GM19468 (cell line): Measurements from ENCODE around the gene AK5.

ENCODE experiments used
- ATAC-seq: cut with Tn5 transposase; IDR thresholded peaks from one replicate; pipeline ENCODE4 v1.9.1; 2021; ENCODE audit warnings: mild to moderate bottlenecking, moderate library complexity, moderate number of reproducible peaks; ENCODE audit not compliant: unreplicated experiment; ENCODE audit errors: extremely low read depth

Gene AK5

GRCh38 chr1:77281491-77282186 lies at the start of gene AK5:
Gene AK5 (plus strand): TSS chr1:77282019. CDS start chr1:77282314, 295 bp downstream.
- no peak for ATAC-seq

GRCh38 chr1:77232829-77233228 lies 49.0 kb upstream of the AK5 start:
- ATAC-seq, result no peak

- no peak for ATAC-seq
These were observed 47.7 kb upstream of the AK5 start for GRCh38 chr1:77234096-77234495.

GRCh38 chr1:77234943-77235342 lies 46.9 kb upstream of the AK5 start:
- ATAC-seq, result no peak

- no peak for ATAC-seq
These were observed 43.4 kb upstream of the AK5 start for GRCh38 chr1:77238462-77238861.

- no peak for ATAC-seq
These were observed 42.5 kb upstream of the AK5 start for GRCh38 chr1:77239311-77239710.

GRCh38 chr1:77245830-77246229 lies 36.0 kb upstream of the AK5 start:
- no peak for ATAC-seq

GRCh38 chr1:77250126-77250525 lies 31.7 kb upstream of the AK5 start:
- ATAC-seq, result no peak

GRCh38 chr1:77253211-77253610 lies 28.6 kb upstream of the AK5 start:
- ATAC-seq, result no peak

- no peak for ATAC-seq
These were observed 18.1 kb upstream of the AK5 start for GRCh38 chr1:77263708-77264107.

- no peak for ATAC-seq
These were observed 16.6 kb upstream of the AK5 start for GRCh38 chr1:77265180-77265579.

- ATAC-seq, result no peak
These were observed 14.8 kb upstream of the AK5 start for GRCh38 chr1:77267035-77267434.

- no peak for ATAC-seq
These were observed 9.8 kb upstream of the AK5 start for GRCh38 chr1:77271852-77272580.

GRCh38 chr1:77273891-77274290 lies 7.9 kb upstream of the AK5 start:
- ATAC-seq, result no peak

- ATAC-seq, result no peak
These were observed 6.6 kb upstream of the AK5 start for GRCh38 chr1:77275194-77275593.

GRCh38 chr1:77276941-77277340 lies 4.9 kb upstream of the AK5 start:
- no peak for ATAC-seq

GRCh38 chr1:77279929-77280328 lies 1.9 kb upstream of the AK5 start:
- no peak for ATAC-seq

GRCh38 chr1:77280962-77281361 lies 857 bp upstream of the AK5 start:
- ATAC-seq, result no peak

- no peak for ATAC-seq
These were observed 507 bp downstream of the AK5 start for GRCh38 chr1:77282187-77282865.

- ATAC-seq, result no peak
These were observed 1.2 kb downstream of the AK5 start for GRCh38 chr1:77282866-77283539.
